ENCODE data around the gene FLVCR2.

Gene FLVCR2

GRCh38 chr14:75615200-75615599, 36.8 kb downstream of the FLVCR2 start:
- no peaks in the 10 kb centered on the region for H3K27me3 ChIP-seq (ENCODE audit: control insufficient read depth, insufficient read depth, low read length)
- H3K9me3 ChIP-seq (ENCODE audit: control insufficient read depth, insufficient read depth, low read length): no peaks in the 10 kb centered on the region
- no peaks in the 10 kb centered on the region for H3K4me1 ChIP-seq (ENCODE audit: control insufficient read depth, insufficient read depth, low read length)
- H3K9ac ChIP-seq (ENCODE audit: low read depth, low read length): no peak overlapping the region
- H3K4me3 ChIP-seq (ENCODE audit: low read depth, low read length): no peak overlapping the region
- H3K36me3 ChIP-seq (ENCODE audit: control insufficient read depth, insufficient read depth, low read length): no peaks in the 10 kb centered on the region

GRCh38 chr14:75619548-75619947, 41.1 kb downstream of the FLVCR2 start:
- Histone ChIP-seq H3K36me3 (ENCODE audit: control insufficient read depth, insufficient read depth, low read length) (no peaks in the 10 kb centered on the region), H3K4me1 (ENCODE audit: control insufficient read depth, insufficient read depth, low read length) (no peaks in the 10 kb centered on the region), H3K9me3 (ENCODE audit: control insufficient read depth, insufficient read depth, low read length) (no peaks in the 10 kb centered on the region), H3K9ac (ENCODE audit: low read depth, low read length) (no peak overlapping the region), H3K27me3 (ENCODE audit: control insufficient read depth, insufficient read depth, low read length) (no peaks in the 10 kb centered on the region), H3K4me3 (ENCODE audit: low read depth, low read length) (no peak overlapping the region)

GRCh38 chr14:75625034-75625433, 46.6 kb downstream of the FLVCR2 start:
- Histone ChIP-seq H3K9ac (ENCODE audit: low read depth, low read length) (no peak overlapping the region), H3K4me1 (ENCODE audit: control insufficient read depth, insufficient read depth, low read length) (peaks cover 5% of the 10 kb centered on the region), H3K36me3 (ENCODE audit: control insufficient read depth, insufficient read depth, low read length) (no peaks in the 10 kb centered on the region), H3K27me3 (ENCODE audit: control insufficient read depth, insufficient read depth, low read length) (no peaks in the 10 kb centered on the region), H3K4me3 (ENCODE audit: low read depth, low read length) (no peak overlapping the region), H3K9me3 (ENCODE audit: control insufficient read depth, insufficient read depth, low read length) (no peaks in the 10 kb centered on the region)

- H3K4me1 ChIP-seq (ENCODE audit: control insufficient read depth, insufficient read depth, low read length): peaks cover 18% of the 10 kb centered on the region
- no peak overlapping the region for H3K9ac ChIP-seq (ENCODE audit: low read depth, low read length)
- H3K4me3 ChIP-seq (ENCODE audit: low read depth, low read length): no peak overlapping the region
- no peaks in the 10 kb centered on the region for H3K36me3 ChIP-seq (ENCODE audit: control insufficient read depth, insufficient read depth, low read length)
- H3K9me3 ChIP-seq (ENCODE audit: control insufficient read depth, insufficient read depth, low read length): no peaks in the 10 kb centered on the region
- no peaks in the 10 kb centered on the region for H3K27me3 ChIP-seq (ENCODE audit: control insufficient read depth, insufficient read depth, low read length)
These were observed 48.0 kb downstream of the FLVCR2 start for GRCh38 chr14:75626396-75626795.

DNA sequence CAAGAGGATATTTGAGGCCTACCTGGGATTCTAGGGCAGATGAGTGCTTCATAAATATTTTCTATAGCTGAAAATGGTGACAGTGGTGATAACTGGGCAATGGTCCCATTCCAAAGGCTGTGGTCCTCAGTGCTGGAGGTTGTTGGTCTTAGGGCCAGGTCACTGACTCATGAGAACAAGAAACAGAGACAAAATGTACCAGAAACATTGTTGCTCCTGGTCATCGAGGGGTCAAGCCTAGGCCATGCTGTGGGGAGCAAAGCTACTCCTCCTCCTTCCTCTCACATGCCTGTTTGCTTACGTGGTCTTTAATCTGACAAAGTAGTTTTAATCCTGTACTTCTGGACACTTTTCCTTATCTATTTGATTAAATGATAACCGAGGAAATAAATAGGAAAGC, 48.4 kb downstream of the FLVCR2 start:
- H3K4me3 ChIP-seq (ENCODE audit: low read depth, low read length): no peak overlapping the region
- no peak overlapping the region for H3K9ac ChIP-seq (ENCODE audit: low read depth, low read length)
- H3K4me1 ChIP-seq (ENCODE audit: control insufficient read depth, insufficient read depth, low read length): peaks cover 22% of the 10 kb centered on the region
- no peaks in the 10 kb centered on the region for H3K36me3 ChIP-seq (ENCODE audit: control insufficient read depth, insufficient read depth, low read length)
- H3K9me3 ChIP-seq (ENCODE audit: control insufficient read depth, insufficient read depth, low read length): no peaks in the 10 kb centered on the region
- no peaks in the 10 kb centered on the region for H3K27me3 ChIP-seq (ENCODE audit: control insufficient read depth, insufficient read depth, low read length)

- Histone ChIP-seq H3K9ac (ENCODE audit: low read depth, low read length) (no peak overlapping the region), H3K4me3 (ENCODE audit: low read depth, low read length) (no peak overlapping the region), H3K36me3 (ENCODE audit: control insufficient read depth, insufficient read depth, low read length) (no peaks in the 10 kb centered on the region)
These were observed 49.0 kb downstream of the FLVCR2 start for GRCh38 chr14:75627406-75627805.

DNA sequence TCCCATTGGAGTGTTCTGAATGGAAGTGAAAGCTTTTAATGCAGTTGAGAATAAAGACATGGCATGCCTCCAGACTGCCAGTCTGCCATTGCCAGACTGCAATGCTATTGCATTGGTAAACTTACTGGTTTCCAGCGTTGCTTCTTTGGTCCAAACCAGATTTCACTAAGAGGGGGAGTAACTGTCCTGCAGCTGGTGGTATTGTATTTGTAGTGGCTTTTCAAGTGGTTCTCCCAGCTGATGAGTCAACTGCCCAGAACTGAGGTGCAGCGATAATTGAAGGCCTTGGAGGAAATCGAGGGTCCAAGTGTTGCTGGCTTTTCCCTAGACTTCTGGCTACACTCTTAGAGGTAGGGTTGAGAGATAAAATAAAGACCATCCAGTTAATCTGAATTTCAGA, 50.4 kb downstream of the FLVCR2 start:
- Histone ChIP-seq H3K4me1 (ENCODE audit: control insufficient read depth, insufficient read depth, low read length) (peaks cover 30% of the 10 kb centered on the region), H3K27me3 (ENCODE audit: control insufficient read depth, insufficient read depth, low read length) (no peaks in the 10 kb centered on the region), H3K9me3 (ENCODE audit: control insufficient read depth, insufficient read depth, low read length) (no peaks in the 10 kb centered on the region), H3K36me3 (ENCODE audit: control insufficient read depth, insufficient read depth, low read length) (no peaks in the 10 kb centered on the region), H3K4me3 (ENCODE audit: low read depth, low read length) (no peak overlapping the region), H3K9ac (ENCODE audit: low read depth, low read length) (no peak overlapping the region)

More at GRCh38 chr14:75627406-75627805, 49.0 kb downstream of the FLVCR2 start:
- H3K4me1 ChIP-seq (ENCODE audit: control insufficient read depth, insufficient read depth, low read length): peaks cover 28% of the 10 kb centered on the region
- H3K9me3 ChIP-seq (ENCODE audit: control insufficient read depth, insufficient read depth, low read length): no peaks in the 10 kb centered on the region
- H3K27me3 ChIP-seq (ENCODE audit: control insufficient read depth, insufficient read depth, low read length): no peaks in the 10 kb centered on the region

DNA sequence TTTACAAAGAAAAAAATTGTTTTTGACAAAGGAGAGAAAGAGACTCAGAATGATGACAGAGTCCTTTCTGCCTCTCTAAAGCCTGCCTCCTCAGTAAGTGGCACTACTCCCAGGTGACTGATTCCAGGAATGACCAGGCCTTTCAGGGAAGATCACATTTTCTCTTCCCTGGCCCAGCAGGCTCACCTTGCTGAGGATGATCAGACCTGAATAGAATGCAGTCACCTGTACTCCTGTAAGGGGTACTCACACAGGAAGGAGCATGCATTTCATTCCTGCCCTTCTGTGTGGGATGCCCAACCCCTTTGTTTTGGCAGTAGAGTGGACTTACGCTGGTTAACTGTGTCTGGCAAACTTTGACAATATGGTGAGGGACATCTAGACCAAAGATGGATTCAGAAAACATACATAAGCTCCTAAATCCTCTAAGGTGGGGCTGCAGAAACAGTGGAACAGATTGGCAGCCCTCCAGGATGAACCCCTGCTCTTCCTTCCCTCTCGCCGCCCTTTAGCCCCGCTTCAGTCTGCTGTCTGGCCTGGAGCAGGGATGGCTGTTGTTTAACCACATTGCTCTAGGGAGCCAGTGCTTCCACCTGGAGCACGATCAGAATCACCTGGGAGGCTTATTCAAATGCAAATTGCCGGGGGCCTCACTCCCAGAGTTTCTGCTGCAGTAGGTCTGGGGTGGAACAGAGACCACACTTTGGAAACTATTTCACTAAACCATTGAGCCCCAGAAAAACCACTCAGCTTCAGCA, 52.5 kb downstream of the FLVCR2 start:
- H3K9me3 ChIP-seq (ENCODE audit: control insufficient read depth, insufficient read depth, low read length): no peaks in the 10 kb centered on the region
- H3K4me3 ChIP-seq (ENCODE audit: low read depth, low read length): peak overlapping the region; percentile 4
- H3K9ac ChIP-seq (ENCODE audit: low read depth, low read length): peak overlapping the region; percentile 48
- no peaks in the 10 kb centered on the region for H3K36me3 ChIP-seq (ENCODE audit: control insufficient read depth, insufficient read depth, low read length)
- no peaks in the 10 kb centered on the region for H3K27me3 ChIP-seq (ENCODE audit: control insufficient read depth, insufficient read depth, low read length)
- H3K4me1 ChIP-seq (ENCODE audit: control insufficient read depth, insufficient read depth, low read length): peaks cover 30% of the 10 kb centered on the region

- Histone ChIP-seq H3K9me3 (ENCODE audit: control insufficient read depth, insufficient read depth, low read length) (no peaks in the 10 kb centered on the region), H3K4me1 (ENCODE audit: control insufficient read depth, insufficient read depth, low read length) (peaks cover 30% of the 10 kb centered on the region), H3K27me3 (ENCODE audit: control insufficient read depth, insufficient read depth, low read length) (no peaks in the 10 kb centered on the region), H3K4me3 (ENCODE audit: low read depth, low read length) (peak overlapping the region; percentile 6), H3K9ac (ENCODE audit: low read depth, low read length) (peak overlapping the region; percentile 48), H3K36me3 (ENCODE audit: control insufficient read depth, insufficient read depth, low read length) (no peaks in the 10 kb centered on the region)
These were observed 53.0 kb downstream of the FLVCR2 start for GRCh38 chr14:75631453-75631831.

DNA sequence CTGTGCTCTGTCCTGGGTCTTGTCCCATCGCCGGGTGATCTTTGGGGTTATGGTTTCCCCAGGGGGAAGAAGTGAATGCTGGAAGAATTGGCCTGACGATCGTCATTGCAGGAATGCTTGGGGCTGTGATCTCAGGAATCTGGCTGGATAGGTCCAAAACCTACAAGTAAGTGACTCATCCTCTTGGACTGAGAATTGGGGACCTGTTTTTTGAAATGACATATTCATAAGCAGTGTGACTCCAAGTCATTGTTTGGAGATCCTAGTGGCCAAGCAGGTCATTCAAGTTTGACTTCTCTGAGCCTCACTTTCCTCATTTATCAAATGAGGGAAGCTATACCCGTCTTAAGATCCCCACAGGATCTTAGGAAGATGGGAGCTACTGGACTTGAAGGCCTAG, 56.4 kb downstream of the FLVCR2 start:
- Histone ChIP-seq H3K4me1 (ENCODE audit: control insufficient read depth, insufficient read depth, low read length) (peaks cover 27% of the 10 kb centered on the region), H3K36me3 (ENCODE audit: control insufficient read depth, insufficient read depth, low read length) (no peaks in the 10 kb centered on the region), H3K4me3 (ENCODE audit: low read depth, low read length) (no peak overlapping the region), H3K9me3 (ENCODE audit: control insufficient read depth, insufficient read depth, low read length) (no peaks in the 10 kb centered on the region), H3K27me3 (ENCODE audit: control insufficient read depth, insufficient read depth, low read length) (no peaks in the 10 kb centered on the region), H3K9ac (ENCODE audit: low read depth, low read length) (no peak overlapping the region)

GRCh38 chr14:75636100-75636692, 57.8 kb downstream of the FLVCR2 start:
- H3K9ac ChIP-seq (ENCODE audit: low read depth, low read length): no peak overlapping the region
- H3K36me3 ChIP-seq (ENCODE audit: control insufficient read depth, insufficient read depth, low read length): no peaks in the 10 kb centered on the region
- H3K27me3 ChIP-seq (ENCODE audit: control insufficient read depth, insufficient read depth, low read length): no peaks in the 10 kb centered on the region
- no peak overlapping the region for H3K4me3 ChIP-seq (ENCODE audit: low read depth, low read length)
- peaks cover 15% of the 10 kb centered on the region for H3K4me1 ChIP-seq (ENCODE audit: control insufficient read depth, insufficient read depth, low read length)
- H3K9me3 ChIP-seq (ENCODE audit: control insufficient read depth, insufficient read depth, low read length): no peaks in the 10 kb centered on the region

DNA sequence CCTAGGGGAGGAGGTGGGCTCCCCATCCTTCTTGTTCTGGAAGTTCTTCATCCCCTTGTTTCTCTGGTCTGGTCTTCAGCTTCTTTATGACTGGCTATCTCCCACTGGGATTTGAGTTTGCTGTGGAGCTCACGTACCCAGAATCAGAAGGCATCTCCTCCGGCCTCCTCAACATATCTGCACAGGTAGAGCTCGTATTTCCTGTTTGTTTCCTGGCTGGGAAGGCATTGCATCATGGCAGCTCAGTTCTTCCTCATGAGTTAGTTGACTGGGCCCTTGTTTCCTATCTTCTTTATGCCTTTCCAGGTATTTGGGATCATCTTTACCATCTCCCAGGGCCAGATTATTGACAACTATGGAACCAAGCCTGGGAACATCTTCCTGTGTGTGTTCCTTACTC, 62.5 kb downstream of the FLVCR2 start:
- Histone ChIP-seq H3K36me3 (ENCODE audit: control insufficient read depth, insufficient read depth, low read length) (no peaks in the 10 kb centered on the region), H3K27me3 (ENCODE audit: control insufficient read depth, insufficient read depth, low read length) (no peaks in the 10 kb centered on the region), H3K9ac (ENCODE audit: low read depth, low read length) (no peak overlapping the region), H3K4me3 (ENCODE audit: low read depth, low read length) (no peak overlapping the region), H3K9me3 (ENCODE audit: control insufficient read depth, insufficient read depth, low read length) (no peaks in the 10 kb centered on the region), H3K4me1 (ENCODE audit: control insufficient read depth, insufficient read depth, low read length) (no peaks in the 10 kb centered on the region)
